ENCODE measurements around the gene DEPP1. TPM values are rescaled to one million over a fixed set of nuclear protein-coding genes. Genes with fewer than 3 reads are reported as not detected.

The DEPP1 gene
- total and polyA plus RNA-seq, 2 donors (not counting 3 experiments of a cell fraction or from before 2014, with no cell fraction given): 364 to 951 TPM

- H3K27ac ChIP-seq (ENCODE audit: insufficient read depth, low read depth, low read length): peak overlapping the region; percentile 94
- H2AFZ ChIP-seq (ENCODE audit: low read depth, low read length): no peak overlapping the region
- no peaks in the 10 kb centered on the region for H3K27me3 ChIP-seq (ENCODE audit: control insufficient read depth in 2 of 2, insufficient read depth in 2 of 2, low read length in 2 of 2)
- no peaks in the 10 kb centered on the region for H3K9me1 ChIP-seq (replicated peaks; ENCODE audit: control insufficient read depth, extremely low read depth, insufficient read depth, low read length)
- no peaks in the 10 kb centered on the region for H4K20me1 ChIP-seq (replicated peaks; ENCODE audit: control insufficient read depth, extremely low read depth, insufficient read depth, low read length)
- TF ChIP-seq GATA2 (IDR thresholded peaks at IDR 0.05; ENCODE audit: insufficient read depth, insufficient read length, low read depth, low read length): no peak
- no peak for TF ChIP-seq POLR2AphosphoS5 (IDR thresholded peaks at IDR 0.05; ENCODE audit: insufficient read depth, low read depth, low read length)
- no peak for TF ChIP-seq JUN (IDR thresholded peaks at IDR 0.05; ENCODE audit: borderline replicate concordance, insufficient read depth, insufficient read length, low read depth)
- no peak for TF ChIP-seq FOS (IDR thresholded peaks at IDR 0.05; ENCODE audit: borderline replicate concordance, insufficient read depth, low read length)
- TF ChIP-seq MYC (IDR thresholded peaks at IDR 0.05; ENCODE audit: low read depth, low read length): no peak
- no peak for TF ChIP-seq EZH2 (IDR thresholded peaks at IDR 0.05; ENCODE audit: borderline replicate concordance, low read depth, low read length, severe bottlenecking)
- no peak for TF ChIP-seq MAX (IDR thresholded peaks at IDR 0.05; ENCODE audit: insufficient read depth, insufficient read length)
- TF ChIP-seq POLR2A (IDR thresholded peaks at IDR 0.05; ENCODE audit: low read depth, low read length): no peak
- no peak overlapping the region for H3K9ac ChIP-seq (replicated peaks; ENCODE audit: extremely low read depth, insufficient read depth, low read length)
- ChIA-PET CTCF (interaction anchor here (0.8 to 2.5 kb wide), 4 partner anchors 10 to 50 kb away, joined by 4 to 17 read pairs (median 5); no protein-coding TSS in a partner anchor), POLR2A (interaction anchor here (2.5 kb wide), 1 partner anchor 13 kb away, joined by 18 read pairs; no protein-coding TSS in a partner anchor)
- no peaks in the 10 kb centered on the region for H3K79me2 ChIP-seq (ENCODE audit: control insufficient read depth, insufficient read depth, low read length)
- H3K9me3 ChIP-seq (replicated peaks; ENCODE audit: control insufficient read depth, insufficient read depth, low read length): no peaks in the 10 kb centered on the region
- BruUV-seq (replicated peaks): TSS peak; percentile 14
- dilution Hi-C loops (cut with MboI; ENCODE audit: extremely low pct_ligation_motif_present, low sequenced_read_pairs): no loop called here
- H3K4me1 ChIP-seq (ENCODE audit: control insufficient read depth, extremely low read depth, insufficient read depth, low read length): peaks cover 53% of the 10 kb centered on the region
- no peak overlapping the region for H3K4me2 ChIP-seq (ENCODE audit: insufficient read depth, low read length)
- FAIRE-seq: no peak
- no peak for DNase-seq (ENCODE audit: low read depth, low spot score)
- H3K4me3 ChIP-seq (replicated peaks in 1 of 3; ENCODE audit: insufficient read depth in 1 of 3, low read depth in 1 of 3, low read length in 3 of 3): no peak overlapping the region
- peaks cover 0 to 3% of the 10 kb centered on the region in 2 experiments for H3K36me3 ChIP-seq (ENCODE audit: control insufficient read depth in 2 of 2, extremely low read depth in 1 of 2, insufficient read depth in 2 of 2, low read length in 2 of 2)
- intact Hi-C loops (cut with micrococcal nuclease): no loop called here
Observed at GRCh38 chr10:44982496-44982895, 3.9 kb upstream of the DEPP1 start.

- no TSS peak for BruUV-seq (replicated peaks)
- peak; percentile 95 for DNase-seq (ENCODE audit: low read depth, low spot score)
- intact Hi-C loops (cut with micrococcal nuclease): no loop called here
- FAIRE-seq: no peak
- H3K4me3 ChIP-seq (replicated peaks in 1 of 3; ENCODE audit: insufficient read depth in 1 of 3, low read depth in 1 of 3, low read length in 3 of 3): no peak overlapping the region
- peaks cover 53% of the 10 kb centered on the region for H3K4me1 ChIP-seq (ENCODE audit: control insufficient read depth, extremely low read depth, insufficient read depth, low read length)
- peak overlapping the region; percentile 69 for H3K9ac ChIP-seq (replicated peaks; ENCODE audit: extremely low read depth, insufficient read depth, low read length)
- H4K20me1 ChIP-seq (replicated peaks; ENCODE audit: control insufficient read depth, extremely low read depth, insufficient read depth, low read length): no peaks in the 10 kb centered on the region
- ChIA-PET POLR2A (interaction anchor here (1.7 to 2.5 kb wide), 2 partner anchors 14 to 19 kb away, joined by 10 to 18 read pairs; partner anchors contain the start of gene ZNF22), CTCF (interaction anchor here (0.8 to 2.5 kb wide), 4 partner anchors 10 to 49 kb away, joined by 4 to 17 read pairs (median 5); no protein-coding TSS in a partner anchor)
- H3K9me1 ChIP-seq (replicated peaks; ENCODE audit: control insufficient read depth, extremely low read depth, insufficient read depth, low read length): no peaks in the 10 kb centered on the region
- H3K27me3 ChIP-seq (ENCODE audit: control insufficient read depth in 2 of 2, insufficient read depth in 2 of 2, low read length in 2 of 2): no peaks in the 10 kb centered on the region
- H3K27ac ChIP-seq (ENCODE audit: insufficient read depth, low read depth, low read length): peak overlapping the region; percentile 94
- dilution Hi-C loops (cut with MboI; ENCODE audit: extremely low pct_ligation_motif_present, low sequenced_read_pairs): no loop called here
- peaks cover 0 to 7% of the 10 kb centered on the region in 2 experiments for H3K36me3 ChIP-seq (ENCODE audit: control insufficient read depth in 2 of 2, extremely low read depth in 1 of 2, insufficient read depth in 2 of 2, low read length in 2 of 2)
- TF ChIP-seq MYC (IDR thresholded peaks at IDR 0.05; ENCODE audit: low read depth, low read length): no peak
- TF ChIP-seq MAX (IDR thresholded peaks at IDR 0.05; ENCODE audit: insufficient read depth, insufficient read length): peak; percentile 52
- no peak for TF ChIP-seq FOS (IDR thresholded peaks at IDR 0.05; ENCODE audit: borderline replicate concordance, insufficient read depth, low read length)
- no peak for TF ChIP-seq CTCF (IDR thresholded peaks at IDR 0.05; ENCODE audit: extremely low read depth in 1 of 2, insufficient read depth in 1 of 2, low read depth in 1 of 2, low read length in 2 of 2)
- peak; percentile 76 for TF ChIP-seq POLR2AphosphoS5 (IDR thresholded peaks at IDR 0.05; ENCODE audit: insufficient read depth, low read depth, low read length)
- peak; percentile 54 for TF ChIP-seq JUN (IDR thresholded peaks at IDR 0.05; ENCODE audit: borderline replicate concordance, insufficient read depth, insufficient read length, low read depth)
- H3K79me2 ChIP-seq (ENCODE audit: control insufficient read depth, insufficient read depth, low read length): no peaks in the 10 kb centered on the region
- H2AFZ ChIP-seq (ENCODE audit: low read depth, low read length): peak overlapping the region; percentile 6
- H3K4me2 ChIP-seq (ENCODE audit: insufficient read depth, low read length): no peak overlapping the region
- no peaks in the 10 kb centered on the region for H3K9me3 ChIP-seq (replicated peaks; ENCODE audit: control insufficient read depth, insufficient read depth, low read length)
Observed at GRCh38 chr10:44982114-44982460, 3.5 kb upstream of the DEPP1 start.
